Activated CD4-positive, alpha-beta T cell treated with anti-CD3 and anti-CD28 coated beads for 36 hours (primary cell): ENCODE results near the gene FOLR2. TPM values are rescaled to one million over a fixed set of nuclear protein-coding genes. Genes with fewer than 3 reads are reported as not detected.

ENCODE experiments used
- ATAC-seq: fragments of 200-7000 bp; cut with Tn5 transposase; one replicate; pipeline ENCODE4 v1.10.0; 2021; ENCODE audit warnings: mild to moderate bottlenecking, moderate library complexity
- CTCF ChIA-PET: fragments of 350-600 bp; sonication (Branson Sonifier 250); formaldehyde crosslinking; loops from one replicate; lab custom pipeline; 2021; ENCODE audit warnings: antibody characterized with exemption; lab: Charles Lee
- POLR2A ChIA-PET: fragments of 350-600 bp; sonication (Branson Sonifier 250); formaldehyde crosslinking; loops from one replicate; lab custom pipeline; 2021; ENCODE audit warnings: antibody characterized with exemption, inconsistent platforms; lab: Charles Lee
- DNase-seq: peaks from one replicate; pipeline ENCODE4 v3.0.0-alpha.2; 2020
- H3K27ac Mint-ChIP-seq: one replicate; pipeline ENCODE4 v1.8.0; 2021; ENCODE audit warnings: mixed read lengths
- H3K27me3 Mint-ChIP-seq: one replicate; pipeline ENCODE4 v1.8.0; 2021; ENCODE audit warnings: mixed read lengths
- H3K36me3 Mint-ChIP-seq: one replicate; pipeline ENCODE4 v1.8.0; 2021; ENCODE audit warnings: low read depth, mixed read lengths
- H3K4me1 Mint-ChIP-seq: one replicate; pipeline ENCODE4 v1.8.0; 2021; ENCODE audit warnings: mixed read lengths
- H3K4me3 Mint-ChIP-seq: one replicate; pipeline ENCODE4 v1.8.0; 2021; ENCODE audit warnings: mild to moderate bottlenecking, moderate library complexity, mixed read lengths
- H3K9me3 Mint-ChIP-seq: one replicate; pipeline ENCODE4 v1.8.0; 2021; ENCODE audit warnings: low read depth, mixed read lengths
- intact Hi-C, 2 experiments: fragments of 100-400 bp; cut with DNase I in 1 of 2; cut with micrococcal nuclease in 1 of 2; formaldehyde crosslinking; loops; one replicate each; pipeline versions ENCODE4 v1.14.2 to v1.15.1; 2022 to 2024; cut with DNase I, micrococcal nuclease
- total RNA-seq, 2 experiments: library from RNA; stranded (reverse); gene quantifications; one replicate each; pipeline ENCODE4 v1.2.3, GENCODE V29; 2021

FOLR2 gene
- total RNA-seq, 2 experiments from 2014 or later, result not detected

DNA sequence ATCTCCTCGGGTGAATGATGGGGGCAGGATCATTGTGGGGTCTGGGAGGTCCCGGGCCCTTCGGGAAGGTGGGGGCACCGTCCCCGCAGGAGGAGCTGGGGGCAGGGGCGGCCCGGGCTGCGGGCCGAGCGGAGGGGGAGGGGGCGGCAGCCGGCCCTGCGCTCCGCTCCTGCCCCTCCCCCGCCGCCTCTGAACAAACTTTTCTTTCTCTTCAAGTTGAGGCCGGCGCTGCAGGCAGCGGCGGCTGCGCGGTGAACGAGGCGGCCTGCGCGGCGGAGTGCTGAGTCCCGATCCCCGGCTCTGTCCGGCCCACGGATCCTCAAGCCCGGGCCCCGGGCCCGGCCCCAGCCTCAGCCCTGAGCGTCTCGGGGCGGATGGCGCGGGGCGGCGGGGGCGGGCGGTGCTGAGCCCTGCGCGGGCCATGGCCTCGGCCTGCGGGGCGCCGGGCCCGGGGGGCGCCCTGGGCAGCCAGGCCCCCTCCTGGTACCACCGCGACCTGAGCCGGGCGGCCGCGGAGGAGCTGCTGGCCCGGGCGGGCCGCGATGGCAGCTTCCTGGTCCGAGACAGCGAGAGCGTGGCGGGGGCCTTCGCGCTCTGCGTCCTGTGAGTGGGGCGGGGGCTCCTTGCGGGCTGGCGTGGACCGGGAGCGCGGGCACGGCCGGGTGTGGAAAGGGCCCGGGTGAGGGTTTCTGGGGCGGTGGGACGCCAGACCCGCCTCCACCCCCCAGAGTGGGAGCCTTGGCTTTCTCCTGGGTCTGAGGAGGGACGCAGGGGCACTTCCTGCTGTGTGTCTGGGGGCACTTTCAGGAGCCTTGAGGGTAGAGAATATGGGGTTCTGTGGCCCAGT is 8.2 kb downstream of the FOLR2 start, which contains the start of gene INPPL1:
INPPL1 (plus strand) TSS at position 204 of the 847 bp plus-strand sequence; CDS start at position 422, 218 bp downstream.
- DNase-seq (peak; percentile 72), ATAC-seq (peak; percentile 3)
- H3K4me3 Mint-ChIP-seq, result peak within 1 kb of the TSS; percentile 96
- intact Hi-C loops, result loop anchor here (2.0 to 5.0 kb wide), 5 partner anchors 48 to 590 kb away; partner anchors contain the start of genes ATG16L2 (in 1 of the 2) and CLPB (in 1 of the 2)
- no peaks in the 10 kb centered on the region for H3K9me3 Mint-ChIP-seq
- H3K27ac Mint-ChIP-seq, result peak within 1 kb of the TSS; percentile 89
- CTCF ChIA-PET, result interaction anchor here (0.5 to 1.1 kb wide), 4 partner anchors 13 to 244 kb away, joined by 3 to 4 read pairs (median 4); no protein-coding TSS in a partner anchor
- peaks cover 8% of the 10 kb centered on the region for H3K36me3 Mint-ChIP-seq
- POLR2A ChIA-PET, result interaction anchor here (0.7 to 1.3 kb wide), 3 partner anchors 16 to 297 kb away, joined by 3 to 4 read pairs (median 3); no protein-coding TSS in a partner anchor
- peaks cover 16% of the 10 kb centered on the region for H3K4me1 Mint-ChIP-seq
- no peaks in the 10 kb centered on the region for H3K27me3 Mint-ChIP-seq

DNA sequence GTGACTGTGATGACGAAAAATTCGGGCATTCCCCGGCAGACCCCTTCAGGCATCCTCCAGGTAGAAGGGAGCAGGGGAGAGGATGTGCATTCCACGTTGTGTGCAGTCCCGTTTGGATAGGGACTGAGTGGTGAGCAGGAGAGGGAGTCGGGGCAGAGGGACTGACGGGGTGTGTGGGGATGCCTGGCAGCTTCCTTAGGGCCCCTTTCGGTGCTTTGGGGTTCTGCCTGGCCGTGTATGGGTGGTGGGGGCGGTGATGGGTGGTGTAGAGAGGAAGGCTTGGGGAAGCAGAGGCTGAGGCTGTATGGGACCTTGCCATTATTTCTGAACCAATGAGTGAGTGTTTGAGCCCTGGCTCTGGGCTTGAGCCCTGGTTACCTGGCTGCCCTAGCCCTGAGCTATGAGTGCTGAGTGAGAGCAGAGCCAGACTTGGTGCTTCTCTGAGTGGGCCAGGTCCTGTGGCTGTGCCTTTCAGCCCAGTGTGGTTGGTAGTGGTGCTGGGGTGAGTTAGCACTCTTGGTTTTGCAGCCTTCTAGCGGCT is 8.9 kb downstream of the FOLR2 start:
- POLR2A ChIA-PET, result interaction anchor here (0.7 to 1.3 kb wide), 3 partner anchors 15 to 298 kb away, joined by 3 to 4 read pairs (median 3); no protein-coding TSS in a partner anchor
- intact Hi-C loops, result loop anchor here in 1 of 2 experiments (2.0 kb wide), 1 partner anchor 589 kb away; the partner anchor contains the start of gene ATG16L2

DNA sequence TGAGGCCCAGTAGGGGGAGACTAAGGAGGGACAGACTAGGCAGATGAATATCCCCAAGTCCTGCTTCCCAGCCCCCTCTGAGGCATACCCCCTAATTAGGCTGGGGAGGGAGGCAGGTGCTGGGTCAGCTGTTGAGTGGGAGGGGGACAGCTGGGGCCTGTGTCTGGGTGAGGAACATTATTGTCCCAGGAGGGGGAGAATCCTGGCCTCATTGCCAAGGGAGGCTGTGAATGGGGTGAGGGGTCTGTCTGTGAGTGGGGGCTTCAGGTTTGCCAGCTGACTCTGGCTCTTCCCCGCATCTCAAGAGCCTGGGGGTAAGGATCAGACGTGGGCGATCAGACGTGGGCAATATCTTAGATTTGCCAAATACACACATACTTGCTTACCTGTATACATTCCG is 10.1 kb downstream of the FOLR2 start:
- H3K27ac Mint-ChIP-seq, result no peak overlapping the region
- DNase-seq (no peak), ATAC-seq (no peak)
- H3K27me3 Mint-ChIP-seq, result no peaks in the 10 kb centered on the region
- H3K9me3 Mint-ChIP-seq, result no peaks in the 10 kb centered on the region
- POLR2A ChIA-PET, result interaction anchor here (0.6 to 1.3 kb wide), 2 partner anchors 10 to 175 kb away, joined by 3 read pairs; no protein-coding TSS in a partner anchor
- intact Hi-C loops, result no loop called here
- CTCF ChIA-PET, result interaction anchor here (0.7 to 1.9 kb wide), 2 partner anchors 10 to 323 kb away, joined by 4 to 10 read pairs; no protein-coding TSS in a partner anchor
- peaks cover 15% of the 10 kb centered on the region for H3K36me3 Mint-ChIP-seq
- H3K4me1 Mint-ChIP-seq, result peaks cover 16% of the 10 kb centered on the region
- no peak overlapping the region for H3K4me3 Mint-ChIP-seq

More for the DNA sequence above, 8.9 kb downstream of the FOLR2 start:
- peak overlapping the region; percentile 89 for H3K27ac Mint-ChIP-seq
- peak; percentile 31 for ATAC-seq
- no peaks in the 10 kb centered on the region for H3K9me3 Mint-ChIP-seq
- DNase-seq, result peak; percentile 60
- CTCF ChIA-PET, result interaction anchor here (0.5 to 1.9 kb wide), 5 partner anchors 11 to 245 kb away, joined by 3 to 10 read pairs (median 4); partner anchors contain the start of gene CLPB
- H3K36me3 Mint-ChIP-seq, result peaks cover 11% of the 10 kb centered on the region
- peaks cover 16% of the 10 kb centered on the region for H3K4me1 Mint-ChIP-seq
- no peaks in the 10 kb centered on the region for H3K27me3 Mint-ChIP-seq
- H3K4me3 Mint-ChIP-seq, result peak overlapping the region; percentile 91

DNA sequence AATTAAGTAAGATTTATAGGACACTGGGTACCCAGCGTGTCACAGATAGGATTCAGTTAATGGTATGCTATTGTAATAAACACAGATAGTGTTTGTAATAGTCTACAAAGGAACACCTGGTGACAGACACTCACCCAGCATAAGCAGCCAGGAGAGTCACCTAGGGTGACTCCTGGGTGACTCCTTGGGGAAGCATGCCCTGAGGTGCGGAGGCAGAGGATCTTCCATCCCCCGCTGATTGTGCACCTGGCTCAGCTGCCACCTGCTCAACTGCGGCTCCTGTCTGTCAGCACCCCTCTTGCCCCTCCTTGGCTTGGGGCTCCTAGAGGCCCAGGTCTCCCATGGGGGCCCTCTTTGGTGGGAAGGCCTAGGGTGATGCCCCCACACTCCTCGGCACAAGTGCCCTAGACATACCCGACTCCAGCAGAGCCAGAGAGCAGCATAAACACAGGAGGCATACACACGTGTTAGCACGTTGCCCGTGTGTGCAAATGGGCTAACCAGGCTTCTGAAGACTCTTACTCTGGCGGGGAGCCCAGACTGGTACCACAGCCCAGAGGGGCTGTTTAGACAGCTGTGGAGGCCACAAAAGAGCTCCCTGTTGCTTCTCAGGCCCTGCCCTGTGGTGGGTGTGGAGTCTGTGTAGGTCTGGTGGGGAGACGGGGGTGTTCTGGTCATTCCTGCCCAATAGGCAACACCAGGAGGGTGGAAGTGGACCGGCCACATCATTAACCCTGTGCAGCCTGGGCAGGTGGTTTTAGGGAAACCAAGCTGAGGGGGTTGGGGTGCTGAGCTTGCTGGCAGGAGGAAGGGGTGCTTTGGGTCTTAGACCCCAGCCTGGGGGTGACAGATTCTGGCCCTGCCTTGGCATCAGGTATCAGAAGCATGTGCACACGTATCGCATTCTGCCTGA is 11.0 kb downstream of the FOLR2 start:
- ChIA-PET CTCF (interaction anchor here (0.5 to 1.9 kb wide), 3 partner anchors 9 to 324 kb away, joined by 3 to 10 read pairs (median 4); no protein-coding TSS in a partner anchor), POLR2A (interaction anchor here (1.3 kb wide), 1 partner anchor 10 kb away, joined by 3 read pairs; no protein-coding TSS in a partner anchor)
- Mint-ChIP-seq H3K36me3 (peaks cover 19% of the 10 kb centered on the region), H3K4me1 (peaks cover 10% of the 10 kb centered on the region), H3K27me3 (no peaks in the 10 kb centered on the region), H3K27ac (no peak overlapping the region), H3K4me3 (no peak overlapping the region), H3K9me3 (no peaks in the 10 kb centered on the region)
- DNase-seq, result no peak
- intact Hi-C loops, result no loop called here
- no peak for ATAC-seq

DNA sequence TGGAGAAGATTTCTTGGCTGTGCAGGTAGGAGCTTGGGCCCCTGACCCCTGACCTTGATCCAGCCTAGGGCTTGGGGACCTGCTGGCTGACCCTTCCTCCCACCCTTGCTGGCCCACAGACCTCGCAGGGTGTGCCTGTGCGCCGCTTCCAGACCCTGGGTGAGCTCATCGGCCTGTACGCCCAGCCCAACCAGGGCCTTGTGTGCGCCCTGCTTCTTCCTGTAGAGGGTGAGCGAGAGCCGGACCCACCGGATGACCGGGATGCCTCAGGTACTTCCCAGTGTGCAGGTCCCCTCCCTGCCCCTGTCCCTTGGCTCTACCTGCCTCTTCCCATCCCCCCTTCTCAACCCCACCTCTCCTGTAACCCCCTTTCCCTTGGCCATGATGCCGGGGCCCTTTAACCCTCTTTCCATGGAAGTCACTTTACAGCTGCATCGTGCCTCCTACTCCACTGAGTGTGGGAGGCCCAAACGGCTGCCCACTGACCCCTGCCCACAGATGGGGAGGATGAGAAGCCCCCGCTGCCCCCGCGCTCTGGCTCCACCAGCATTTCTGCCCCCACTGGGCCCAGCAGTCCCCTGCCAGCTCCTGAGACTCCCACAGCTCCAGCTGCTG is 11.7 kb downstream of the FOLR2 start:
- peaks cover 9% of the 10 kb centered on the region for H3K4me1 Mint-ChIP-seq
- H3K27me3 Mint-ChIP-seq, result no peaks in the 10 kb centered on the region
- POLR2A ChIA-PET, result no interaction called here
- peaks cover 20% of the 10 kb centered on the region for H3K36me3 Mint-ChIP-seq
- DNase-seq (no peak), ATAC-seq (no peak)
- CTCF ChIA-PET, result no interaction called here
- H3K27ac Mint-ChIP-seq, result no peak overlapping the region
- H3K9me3 Mint-ChIP-seq, result no peaks in the 10 kb centered on the region
- no peak overlapping the region for H3K4me3 Mint-ChIP-seq
- intact Hi-C loops, result no loop called here

DNA sequence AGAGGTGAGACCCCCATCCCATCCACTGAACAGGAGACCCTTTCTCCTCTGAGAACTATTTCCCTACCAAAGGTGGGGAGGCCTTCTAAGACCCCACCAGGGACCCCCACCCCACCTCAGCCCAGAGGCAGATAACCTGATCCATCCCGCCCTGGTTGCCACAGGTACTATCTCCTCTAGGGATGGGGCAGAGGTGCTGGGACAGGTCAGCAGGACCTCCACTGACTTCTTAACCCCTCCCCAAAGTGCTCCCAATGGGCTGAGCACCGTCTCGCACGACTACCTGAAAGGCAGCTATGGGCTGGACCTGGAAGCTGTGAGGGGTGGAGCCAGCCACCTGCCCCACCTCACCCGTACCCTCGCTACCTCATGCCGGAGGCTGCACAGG is 12.2 kb downstream of the FOLR2 start:
- ChIA-PET CTCF (no interaction called here), POLR2A (no interaction called here)
- Mint-ChIP-seq H3K36me3 (peaks cover 20% of the 10 kb centered on the region), H3K9me3 (no peaks in the 10 kb centered on the region), H3K4me1 (peaks cover 9% of the 10 kb centered on the region), H3K27me3 (no peaks in the 10 kb centered on the region), H3K4me3 (no peak overlapping the region), H3K27ac (no peak overlapping the region)
- DNase-seq, result no peak
- ATAC-seq, result no peak
- intact Hi-C loops, result no loop called here

DNA sequence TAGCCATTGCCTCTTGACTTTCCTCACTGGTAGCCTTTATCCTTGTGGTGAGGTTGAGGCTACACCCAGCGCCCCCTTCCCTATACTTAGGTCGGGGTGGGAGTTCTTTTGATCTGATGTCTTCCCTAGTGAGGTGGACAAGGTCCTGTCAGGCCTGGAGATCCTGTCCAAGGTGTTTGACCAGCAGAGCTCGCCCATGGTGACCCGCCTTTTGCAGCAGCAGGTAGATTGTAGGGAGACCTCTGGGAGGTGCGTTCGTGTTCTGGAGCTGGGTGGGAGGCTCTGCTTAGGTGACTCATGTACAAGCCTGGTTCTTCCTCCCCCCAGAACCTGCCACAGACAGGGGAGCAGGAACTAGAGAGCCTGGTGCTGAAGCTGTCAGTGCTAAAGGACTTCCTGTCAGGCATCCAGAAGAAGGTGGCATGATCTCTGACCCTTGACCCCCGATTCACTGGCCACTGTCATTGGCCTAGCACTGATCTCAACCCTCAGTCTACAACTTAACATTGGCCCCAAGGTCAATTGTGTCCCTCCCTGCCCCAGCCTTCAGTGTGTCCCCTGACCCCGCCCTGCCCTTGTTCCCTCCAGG is 12.8 kb downstream of the FOLR2 start:
- ATAC-seq (no peak), DNase-seq (no peak)
- H3K27ac Mint-ChIP-seq, result no peak overlapping the region
- CTCF ChIA-PET, result interaction anchor here (0.6 kb wide), 2 partner anchors 15 to 315 kb away, joined by 3 read pairs; no protein-coding TSS in a partner anchor
- no peaks in the 10 kb centered on the region for H3K27me3 Mint-ChIP-seq
- peaks cover 9% of the 10 kb centered on the region for H3K4me1 Mint-ChIP-seq
- peaks cover 22% of the 10 kb centered on the region for H3K36me3 Mint-ChIP-seq
- POLR2A ChIA-PET, result no interaction called here
- no peak overlapping the region for H3K4me3 Mint-ChIP-seq
- intact Hi-C loops, result no loop called here
- H3K9me3 Mint-ChIP-seq, result no peaks in the 10 kb centered on the region

DNA sequence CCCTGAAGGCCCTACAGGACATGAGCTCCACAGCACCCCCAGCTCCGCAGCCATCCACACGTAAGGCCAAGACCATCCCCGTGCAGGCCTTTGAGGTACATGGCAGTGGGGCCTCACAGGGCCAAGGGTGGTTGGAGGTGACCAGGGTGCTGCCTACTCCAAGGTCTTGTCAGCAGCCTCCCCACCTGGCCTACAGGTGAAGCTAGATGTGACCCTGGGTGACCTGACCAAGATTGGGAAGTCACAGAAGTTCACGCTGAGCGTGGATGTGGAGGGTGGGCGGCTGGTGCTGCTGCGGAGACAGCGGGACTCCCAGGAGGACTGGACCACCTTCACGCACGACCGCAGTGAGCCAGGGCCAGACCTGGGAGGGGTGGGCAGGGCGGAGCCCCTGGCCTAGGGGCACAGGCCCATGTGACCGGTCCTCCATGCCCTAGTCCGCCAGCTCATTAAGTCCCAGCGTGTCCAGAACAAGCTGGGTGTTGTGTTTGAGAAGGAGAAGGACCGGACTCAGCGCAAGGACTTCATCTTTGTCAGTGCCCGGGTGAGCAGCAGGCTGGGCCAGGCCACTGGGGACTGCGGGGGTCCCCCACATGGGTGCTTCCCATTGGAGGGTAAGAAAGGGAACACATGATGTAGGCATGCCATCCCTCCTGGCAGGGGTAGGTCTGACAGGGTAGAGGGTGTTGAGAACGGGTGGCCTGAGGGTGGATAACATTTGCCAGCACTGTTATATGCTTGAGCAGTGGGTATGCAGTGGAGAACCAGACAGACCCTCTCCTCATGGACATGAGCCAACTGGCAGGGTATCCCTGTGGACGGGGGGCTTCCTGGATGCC is 13.6 kb downstream of the FOLR2 start:
- ATAC-seq, result no peak
- no peaks in the 10 kb centered on the region for H3K27me3 Mint-ChIP-seq
- H3K36me3 Mint-ChIP-seq, result peaks cover 22% of the 10 kb centered on the region
- no peaks in the 10 kb centered on the region for H3K9me3 Mint-ChIP-seq
- H3K27ac Mint-ChIP-seq, result no peak overlapping the region
- ChIA-PET POLR2A (no interaction called here), CTCF (interaction anchor here (0.6 kb wide), 2 partner anchors 16 to 314 kb away, joined by 3 read pairs; no protein-coding TSS in a partner anchor)
- H3K4me3 Mint-ChIP-seq, result no peak overlapping the region
- peaks cover 8% of the 10 kb centered on the region for H3K4me1 Mint-ChIP-seq
- DNase-seq, result no peak
- intact Hi-C loops, result no loop called here

DNA sequence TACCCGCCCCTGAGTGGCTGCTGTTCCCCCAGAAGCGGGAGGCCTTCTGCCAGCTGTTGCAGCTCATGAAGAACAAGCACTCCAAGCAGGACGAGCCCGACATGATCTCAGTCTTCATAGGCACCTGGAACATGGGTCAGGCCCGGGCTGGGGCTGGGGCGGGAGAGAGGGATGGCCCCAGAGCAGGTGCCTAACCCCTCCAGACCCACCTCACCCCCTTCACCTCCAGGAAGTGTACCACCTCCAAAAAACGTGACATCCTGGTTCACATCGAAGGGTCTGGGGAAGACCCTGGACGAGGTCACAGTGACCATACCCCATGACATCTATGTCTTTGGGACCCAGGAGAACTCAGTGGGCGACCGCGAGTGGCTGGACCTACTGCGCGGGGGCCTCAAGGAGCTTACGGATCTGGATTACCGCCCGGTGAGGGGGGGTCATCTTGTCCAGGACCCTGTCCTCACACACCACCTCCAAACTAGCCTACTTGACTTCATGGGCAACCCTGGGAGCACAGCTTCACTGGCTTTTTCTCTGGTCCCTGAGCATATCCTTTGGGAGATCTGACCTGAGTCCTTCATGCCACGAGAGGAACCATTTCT is 14.3 kb downstream of the FOLR2 start:
- POLR2A ChIA-PET, result no interaction called here
- Mint-ChIP-seq H3K36me3 (peaks cover 22% of the 10 kb centered on the region), H3K27me3 (no peaks in the 10 kb centered on the region), H3K4me3 (no peak overlapping the region), H3K27ac (no peak overlapping the region), H3K9me3 (no peaks in the 10 kb centered on the region), H3K4me1 (peaks cover 2% of the 10 kb centered on the region)
- ATAC-seq (no peak), DNase-seq (no peak)
- CTCF ChIA-PET, result no interaction called here
- intact Hi-C loops, result no loop called here
